Neural cell (in vitro differentiated cells): Measurements from ENCODE around the gene ARHGAP25.

Experiments used
- CTCF ChIP-seq: fragments of 450-650 bp; IDR thresholded peaks from 2 replicates; pipeline ENCODE4 v1.5.1; 2014; ENCODE audit warnings: antibody characterized with exemption, mild to moderate bottlenecking, moderate library complexity; ENCODE audit not compliant: poor library complexity, severe bottlenecking
- EP300 ChIP-seq: fragments of 450-650 bp; conservative IDR thresholded peaks from 2 replicates; pipeline ENCODE4 v1.6.1; 2014; ENCODE audit warnings: antibody characterized with exemption, mild to moderate bottlenecking, moderate library complexity; ENCODE audit not compliant: poor library complexity, severe bottlenecking
- EZH2 ChIP-seq: fragments of 200-600, 300-800 bp; shearing (Covaris generic), sonication (generic); IDR thresholded peaks from 2 replicates; pipeline ENCODE4 v1.6.1; 2014; ENCODE audit warnings: antibody characterized with exemption, low read length, borderline replicate concordance, mild to moderate bottlenecking; ENCODE audit not compliant: insufficient read depth, poor library complexity, severe bottlenecking
- POLR2AphosphoS5 ChIP-seq: IDR thresholded peaks from 2 replicates; pipeline ENCODE4 v1.6.1; 2012
- TAF1 ChIP-seq: IDR thresholded peaks from 2 replicates; pipeline ENCODE4 v1.6.1; 2012; ENCODE audit warnings: low read depth

DNA sequence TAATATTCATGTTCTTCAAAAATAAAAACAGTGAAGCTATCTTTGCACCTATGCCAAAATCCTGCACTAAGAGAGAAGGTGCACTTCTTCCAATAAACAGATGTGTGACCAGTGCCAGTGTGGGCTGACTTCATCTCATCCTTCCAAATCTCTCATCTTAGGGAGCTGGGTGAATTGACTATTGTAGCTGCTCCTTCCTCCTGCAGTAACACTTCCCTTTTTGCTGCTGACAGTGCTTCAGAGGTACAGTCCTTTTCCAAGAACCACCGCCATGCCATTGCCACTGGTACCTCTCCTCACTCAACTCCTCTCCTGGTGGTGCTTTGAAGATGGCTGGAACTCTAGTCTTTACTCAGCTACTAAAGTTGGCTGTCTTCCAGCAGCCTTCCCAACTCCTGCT lies 42.1 kb upstream of the ARHGAP25 start:
- no peak for TF ChIP-seq EZH2
- no peak for TF ChIP-seq POLR2AphosphoS5
- no peak for TF ChIP-seq CTCF
- no peak for TF ChIP-seq TAF1
- no peak for TF ChIP-seq EP300
